ACC112 (cell line): Measurements from ENCODE around the gene CLEC12A.
A peak's percentile ranks its signal among the peaks of the same experiment; 100 is the strongest.
"Not testable (repeated sequence)": the region's sequence is repeated elsewhere in the genome, so short reads cannot be mapped to it uniquely, and the experiment has no call there.

ENCODE experiments used
- H2AFZ ChIP-seq: fragments of 200-600 bp; sonication (generic); one replicate; pipeline ENCODE4 v1.6.0; 2017; ENCODE audit warnings: antibody characterized with exemption, low read length; ENCODE audit not compliant: unreplicated experiment
- H3K27ac ChIP-seq: fragments of 200-600 bp; sonication (generic); 2 replicates; pipeline ENCODE4 v1.5.1; 2014; ENCODE audit warnings: low read depth, mild to moderate bottlenecking, antibody characterized with exemption, low read length, moderate library complexity
- H3K27me3 ChIP-seq: fragments of 200-600 bp; sonication (generic); 2 replicates; pipeline ENCODE4 v1.6.1; 2014; ENCODE audit warnings: mild to moderate bottlenecking, antibody characterized with exemption, low read length, moderate library complexity, mixed read lengths; ENCODE audit not compliant: insufficient read depth
- H3K36me3 ChIP-seq: fragments of 200-600 bp; sonication (generic); 2 replicates; pipeline ENCODE4 v1.6.1; 2016; ENCODE audit warnings: mild to moderate bottlenecking, antibody characterized with exemption, low read length, moderate library complexity, mixed read lengths; ENCODE audit not compliant: insufficient read depth
- H3K4me1 ChIP-seq: fragments of 200-600 bp; sonication (generic); one replicate; pipeline ENCODE4 v1.6.1; 2016; ENCODE audit warnings: low read length, mixed read lengths; ENCODE audit not compliant: insufficient read depth, unreplicated experiment, control insufficient read depth
- H3K4me3 ChIP-seq: fragments of 200-600 bp; sonication (generic); 2 replicates; pipeline ENCODE4 v1.5.1; 2014; ENCODE audit warnings: mild to moderate bottlenecking, low read depth, low read length
- H3K79me2 ChIP-seq: fragments of 200-600 bp; sonication (generic); one replicate; pipeline ENCODE4 v1.6.0; 2016; ENCODE audit warnings: low read length; ENCODE audit not compliant: control insufficient read depth, unreplicated experiment, insufficient read depth

Gene CLEC12A

DNA sequence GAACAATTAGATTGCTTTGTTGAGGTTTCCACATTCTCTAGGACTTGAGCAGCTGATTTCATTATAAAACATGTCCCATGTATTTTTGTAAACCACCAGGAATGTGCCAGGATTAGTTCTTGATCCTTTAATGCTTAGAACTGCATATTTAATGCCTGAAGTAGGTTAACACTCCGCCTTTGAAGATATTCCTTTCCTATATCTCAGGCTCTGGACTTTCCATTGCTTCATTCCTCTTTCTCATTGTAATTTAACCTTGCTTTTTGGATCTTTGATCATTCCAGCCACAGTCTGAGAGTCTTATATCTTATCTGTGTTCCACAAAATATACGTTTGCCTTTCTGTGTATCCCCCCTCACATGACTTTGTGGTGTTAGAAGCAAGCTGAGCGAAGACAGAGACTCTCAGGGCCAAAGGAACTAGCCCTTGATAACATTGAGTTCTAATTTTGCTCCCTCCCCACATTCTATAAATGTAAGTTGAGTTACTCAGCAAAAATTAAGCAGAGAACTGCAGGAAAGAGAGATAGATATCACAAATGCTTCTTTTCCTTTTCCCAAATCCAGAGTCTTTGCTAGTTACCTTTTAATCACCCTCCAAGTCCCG, 30.1 kb downstream of the CLEC12A start:
- no peak overlapping the region for H2AFZ ChIP-seq
- H3K4me1 ChIP-seq, result no peaks in the 10 kb centered on the region
- no peak overlapping the region for H3K4me3 ChIP-seq
- H3K79me2 ChIP-seq, result no peaks in the 10 kb centered on the region
- H3K27me3 ChIP-seq, result peaks cover 36% of the 10 kb centered on the region
- no peaks in the 10 kb centered on the region for H3K36me3 ChIP-seq
- H3K27ac ChIP-seq, result no peak overlapping the region

GRCh38 chr12:10012630-10013330, 41.6 kb downstream of the CLEC12A start:
- peaks cover 9% of the 10 kb centered on the region for H3K4me1 ChIP-seq
- peaks cover 8% of the 10 kb centered on the region; the same call in 1 of the 2 replicates for H3K27me3 ChIP-seq
- H2AFZ ChIP-seq, result no peak overlapping the region
- no peaks in the 10 kb centered on the region for H3K36me3 ChIP-seq
- no peak overlapping the region for H3K4me3 ChIP-seq
- no peak overlapping the region for H3K27ac ChIP-seq
- no peaks in the 10 kb centered on the region for H3K79me2 ChIP-seq

- no peaks in the 10 kb centered on the region for H3K79me2 ChIP-seq
- peaks cover 8% of the 10 kb centered on the region; the same call in 1 of the 2 replicates for H3K27me3 ChIP-seq
- no peak overlapping the region for H3K4me3 ChIP-seq
- peaks cover 9% of the 10 kb centered on the region for H3K4me1 ChIP-seq
- no peaks in the 10 kb centered on the region for H3K36me3 ChIP-seq
- no peak overlapping the region for H2AFZ ChIP-seq
- no peak overlapping the region for H3K27ac ChIP-seq
Measured at GRCh38 chr12:10015450-10015849, 44.2 kb downstream of the CLEC12A start.

- Histone ChIP-seq H3K4me3 (no peak overlapping the region), H3K36me3 (no peaks in the 10 kb centered on the region), H3K4me1 (peaks cover 9% of the 10 kb centered on the region), H3K27me3 (peaks cover 8% of the 10 kb centered on the region; the same call in 1 of the 2 replicates), H3K27ac (peak overlapping the region; percentile 62), H2AFZ (peak overlapping the region; percentile 33), H3K79me2 (no peaks in the 10 kb centered on the region)
Measured at GRCh38 chr12:10016881-10017280, 45.7 kb downstream of the CLEC12A start.

DNA sequence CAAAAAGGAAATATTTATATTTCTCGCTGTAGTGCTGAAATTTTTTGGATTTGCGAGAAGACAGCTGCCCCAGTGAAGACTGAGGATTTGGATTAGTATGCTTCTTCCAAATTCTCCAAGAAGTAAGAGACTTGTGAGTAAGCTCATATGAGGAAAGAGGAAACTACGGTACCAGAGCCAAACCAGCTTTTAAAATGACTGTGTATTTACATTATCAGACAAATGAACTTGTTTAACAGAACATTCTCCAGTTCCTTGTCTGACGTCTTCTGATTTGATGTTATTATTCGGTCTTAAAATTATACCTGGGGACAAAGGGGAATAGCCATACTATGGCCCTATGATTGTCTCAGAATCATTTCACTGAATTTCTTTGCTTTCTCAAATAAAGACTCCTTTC, 47.2 kb downstream of the CLEC12A start:
- no peak overlapping the region for H2AFZ ChIP-seq
- no peaks in the 10 kb centered on the region for H3K79me2 ChIP-seq
- H3K27me3 ChIP-seq, result no peaks in the 10 kb centered on the region
- H3K4me1 ChIP-seq, result peaks cover 9% of the 10 kb centered on the region
- no peak overlapping the region for H3K27ac ChIP-seq
- no peaks in the 10 kb centered on the region for H3K36me3 ChIP-seq
- H3K4me3 ChIP-seq, result no peak overlapping the region

GRCh38 chr12:10021342-10021741, 50.1 kb downstream of the CLEC12A start:
- no peaks in the 10 kb centered on the region for H3K79me2 ChIP-seq

GRCh38 chr12:10025236-10025635, 54.0 kb downstream of the CLEC12A start:
- Histone ChIP-seq H3K27ac (no peak overlapping the region), H2AFZ (no peak overlapping the region), H3K79me2 (no peaks in the 10 kb centered on the region), H3K36me3 (no peaks in the 10 kb centered on the region), H3K4me3 (no peak overlapping the region), H3K27me3 (no peaks in the 10 kb centered on the region), H3K4me1 (peaks cover 12% of the 10 kb centered on the region)

More at GRCh38 chr12:10021342-10021741, 50.1 kb downstream of the CLEC12A start:
- Histone ChIP-seq H3K4me1 (peaks cover 9% of the 10 kb centered on the region), H3K27ac (no peak overlapping the region), H3K36me3 (no peaks in the 10 kb centered on the region), H3K27me3 (no peaks in the 10 kb centered on the region), H2AFZ (no peak overlapping the region), H3K4me3 (no peak overlapping the region)

- H3K4me3 ChIP-seq, H3K27ac ChIP-seq, H3K79me2 ChIP-seq, H3K36me3 ChIP-seq, H2AFZ ChIP-seq, H3K27me3 ChIP-seq: not testable (repeated sequence)
- peaks cover 19% of the 10 kb centered on the region for H3K4me1 ChIP-seq
Measured at GRCh38 chr12:10026666-10027065, 55.5 kb downstream of the CLEC12A start.

DNA sequence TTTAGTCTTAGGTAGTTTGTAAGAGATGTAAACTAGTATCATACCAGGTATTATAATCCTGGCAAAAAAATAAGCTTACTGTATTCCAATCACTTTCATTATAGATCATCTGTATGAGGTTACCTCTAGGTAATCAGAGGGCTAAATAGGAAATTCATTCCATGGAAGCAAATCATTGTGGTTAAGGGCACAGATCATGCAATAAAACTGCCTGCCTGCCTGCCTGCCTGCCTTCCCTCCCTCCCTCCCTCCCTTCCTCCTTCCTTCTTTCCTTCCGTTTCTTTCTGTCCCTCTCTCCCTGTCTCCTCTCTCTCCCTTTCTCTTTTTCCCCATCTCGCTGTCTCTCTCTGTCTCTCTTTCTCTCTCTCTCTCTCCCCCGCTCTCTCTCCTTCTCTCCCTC, 56.1 kb downstream of the CLEC12A start:
- Histone ChIP-seq H3K27ac (peak overlapping the region; percentile 52), H3K27me3 (no peaks in the 10 kb centered on the region), H3K4me1 (peaks cover 24% of the 10 kb centered on the region), H3K4me3 (no peak overlapping the region), H3K36me3 (no peaks in the 10 kb centered on the region), H3K79me2 (no peaks in the 10 kb centered on the region), H2AFZ (peak overlapping the region; percentile 57)

GRCh38 chr12:10027721-10028120, 56.5 kb downstream of the CLEC12A start:
- H3K4me3 ChIP-seq, result no peak overlapping the region
- H3K36me3 ChIP-seq, result no peaks in the 10 kb centered on the region
- H3K4me1 ChIP-seq, result peaks cover 24% of the 10 kb centered on the region
- H2AFZ ChIP-seq, result peak overlapping the region; percentile 57
- H3K27ac ChIP-seq, result peak overlapping the region; percentile 52
- H3K79me2 ChIP-seq, result no peaks in the 10 kb centered on the region
- no peaks in the 10 kb centered on the region for H3K27me3 ChIP-seq

DNA sequence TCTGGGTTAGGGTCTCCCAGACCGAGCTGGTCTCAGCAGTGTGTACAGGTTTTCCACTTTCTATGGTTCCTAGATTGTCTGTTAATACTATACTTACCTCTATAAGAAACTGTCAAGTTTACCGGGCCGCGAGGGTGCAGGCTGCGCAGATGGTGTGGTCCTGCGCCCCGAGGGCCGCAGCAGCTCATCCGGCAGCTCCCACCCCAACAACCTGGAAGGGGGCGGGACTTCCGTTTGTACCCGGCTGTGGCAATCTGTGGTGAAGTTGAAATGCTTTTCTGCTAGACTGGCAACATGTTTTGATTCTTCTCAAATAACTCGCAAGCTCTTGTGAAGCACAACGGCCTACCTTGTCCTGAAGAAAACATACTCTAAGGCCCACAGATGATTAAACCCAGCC, 59.2 kb downstream of the CLEC12A start, which contains the start of gene CLEC9A:
Gene CLEC9A, plus strand, starts transcription at position 237 of the 400 bp plus-strand sequence. CDS start 22,006 bp downstream, outside the sequence.
- Histone ChIP-seq H3K4me1 (peaks cover 24% of the 10 kb centered on the region), H3K4me3 (no peak within 1 kb of the TSS), H2AFZ (peak within 1 kb of the TSS; percentile 51), H3K27me3 (no peaks in the 10 kb centered on the region), H3K36me3 (no peaks in the 10 kb centered on the region), H3K79me2 (no peaks in the 10 kb centered on the region), H3K27ac (peak within 1 kb of the TSS; percentile 72)
